Panc1 (cell line): ENCODE data around the gene CFAP100. TPM values are rescaled to one million over a fixed set of nuclear protein-coding genes. Genes with fewer than 3 reads are reported as not detected.

Experiments
- ATAC-seq: fragments of 200-7000 bp; cut with Tn5 transposase; 2 replicates; pipeline ENCODE4 v1.9.1; 2020; ENCODE audit warnings: mild to moderate bottlenecking, moderate library complexity
- BruUV-seq: library from RNA; stranded (reverse); fragments of 400-500 nt; replicated peaks from 2 replicates; lab custom pipeline; 2021; lab: Mats Ljungman, UMichigan
- CTCF ChIA-PET: fragments of 300-600 bp; sonication (Branson Sonifier 250); formaldehyde crosslinking; loops from one replicate; lab custom pipeline; 2022; ENCODE audit warnings: antibody characterized with exemption; lab: Charles Lee
- POLR2A ChIA-PET: fragments of 300-600 bp; sonication (Branson Sonifier 250); formaldehyde crosslinking; loops from one replicate; lab custom pipeline; 2022; ENCODE audit warnings: antibody characterized with exemption; lab: Charles Lee
- DNase-seq: peaks from one replicate; pipeline ENCODE4 v3.0.0-alpha.2; 2010; ENCODE audit warnings: low read depth, low spot score
- H3K27ac ChIP-seq: 2 replicates; pipeline ENCODE4 v1.5.1; 2011; ENCODE audit warnings: mild to moderate bottlenecking, low read length, inconsistent platforms
- H3K27me3 ChIP-seq: fragments of 200-500 bp; sonication (Bioruptor generic); 2 replicates; pipeline ENCODE4 v1.6.0; 2014; ENCODE audit warnings: low read length, inconsistent platforms; ENCODE audit not compliant: control insufficient read depth, insufficient read depth
- H3K36me3 ChIP-seq: fragments of 200-500 bp; sonication (Bioruptor generic); 2 replicates; pipeline ENCODE4 v1.5.1; 2014; ENCODE audit warnings: inconsistent platforms, mild to moderate bottlenecking, low read length, moderate library complexity; ENCODE audit not compliant: control insufficient read depth, insufficient read depth
- H3K4me1 ChIP-seq: 2 replicates; pipeline ENCODE4 v1.5.1; 2011; ENCODE audit warnings: inconsistent platforms, mild to moderate bottlenecking, low read length, moderate library complexity; ENCODE audit not compliant: control insufficient read depth, insufficient read depth
- H3K4me3 ChIP-seq, 2 experiments: 2 replicates each; pipeline ENCODE4 v1.5.1; 2011 to 2012; ENCODE audit warnings: low read depth in 2 of 2, low read length in 2 of 2, mild to moderate bottlenecking in 2 of 2, inconsistent platforms in 1 of 2, moderate library complexity in 1 of 2
- H3K9me3 ChIP-seq: fragments of 200-500 bp; sonication (Bioruptor generic); 2 replicates; pipeline ENCODE4 v1.5.1; 2014; ENCODE audit warnings: low read depth, mild to moderate bottlenecking, inconsistent platforms, low read length, moderate library complexity; ENCODE audit not compliant: control insufficient read depth, insufficient read depth
- POLR2AphosphoS5 ChIP-seq: IDR thresholded peaks from 2 replicates; pipeline ENCODE4 v1.6.1; 2012; ENCODE audit warnings: mild to moderate bottlenecking, low read depth, low read length, moderate library complexity
- SIN3A ChIP-seq: IDR thresholded peaks from 2 replicates; pipeline ENCODE4 v1.6.1; 2012; ENCODE audit warnings: low read depth, mild to moderate bottlenecking, low read length, moderate library complexity, borderline replicate concordance; ENCODE audit not compliant: insufficient read depth
- TCF7L2 ChIP-seq: IDR thresholded peaks from 2 replicates; pipeline ENCODE4 v1.6.1; 2011; ENCODE audit warnings: mild to moderate bottlenecking, low read depth, low read length, inconsistent platforms
- in situ Hi-C: cut with HindIII; loops from 2 replicates; pipeline ENCODE4 v1.10.0; 2016; ENCODE audit warnings: low sequenced_read_pairs, low pct_unique_long_range_greater_than_20kb
- intact Hi-C: fragments of 100-400 bp; cut with micrococcal nuclease; formaldehyde crosslinking; loops from one replicate; pipeline ENCODE4 v1.10.0; 2022; ENCODE audit not compliant: unreplicated experiment
- total RNA-seq: library from RNA; stranded (reverse); gene quantifications from one replicate; pipeline ENCODE4 v1.2.1, GENCODE V29; 2021; ENCODE audit not compliant: unreplicated experiment
- TF ChIP-seq, protein P1 (sequence below): fragments of 450-650 bp; IDR thresholded peaks from 2 replicates; pipeline ENCODE4 v1.5.1; 2017; ENCODE audit warnings: mild to moderate bottlenecking
- TF ChIP-seq, protein P2 (sequence below), 2 experiments: IDR thresholded peaks; 2 replicates each; pipeline ENCODE4 v1.6.1; 2011 to 2012; ENCODE audit warnings: low read depth in 2 of 2, control low read depth in 1 of 2, low read length in 1 of 2, mild to moderate bottlenecking in 1 of 2, moderate library complexity in 1 of 2; ENCODE audit not compliant: insufficient read depth in 1 of 2

The CFAP100 gene
- total RNA-seq, 1 experiment from 2014 or later = not detected

DNA sequence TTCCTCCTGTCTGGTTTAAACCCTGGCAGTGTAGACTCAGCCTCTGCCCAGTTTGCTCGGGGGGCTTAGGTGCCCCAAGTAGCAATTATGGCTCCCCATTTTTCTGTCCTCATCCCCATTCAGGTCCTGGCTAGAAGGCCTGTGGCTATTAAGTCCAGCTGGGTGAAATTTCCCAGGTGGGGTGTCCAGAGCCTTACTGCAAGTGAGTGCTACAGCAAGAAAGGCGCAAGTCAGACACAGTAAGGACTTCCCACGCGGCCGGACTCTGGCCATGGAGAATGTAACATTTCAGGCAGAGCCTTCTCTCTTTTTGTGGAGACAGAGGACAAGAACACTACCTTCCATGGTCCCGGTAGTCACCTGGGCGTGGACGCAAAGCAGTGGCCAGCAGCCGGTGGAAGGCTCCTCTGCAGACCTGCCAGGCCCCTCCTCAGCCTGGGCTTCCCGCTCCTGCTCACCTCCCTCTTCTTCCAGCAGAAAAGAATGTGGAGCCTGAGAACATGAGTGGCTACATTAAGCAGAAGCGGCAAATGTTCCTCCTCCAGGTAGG, 23.3 kb downstream of the CFAP100 start:
- no peaks in the 10 kb centered on the region for H3K36me3 ChIP-seq
- H3K4me1 ChIP-seq = no peaks in the 10 kb centered on the region
- H3K4me3 ChIP-seq = no peak overlapping the region
- no TSS peak for BruUV-seq
- H3K9me3 ChIP-seq = no peaks in the 10 kb centered on the region
- ChIA-PET POLR2A (no interaction called here), CTCF (no interaction called here)
- ATAC-seq (no peak), DNase-seq (no peak)
- no peaks in the 10 kb centered on the region for H3K27me3 ChIP-seq
- H3K27ac ChIP-seq = no peak overlapping the region
- intact Hi-C loops (no loop called here), in situ Hi-C loops (no loop called here)
- no peak for TF ChIP-seq POLR2AphosphoS5
- TF ChIP-seq, protein P1, sequence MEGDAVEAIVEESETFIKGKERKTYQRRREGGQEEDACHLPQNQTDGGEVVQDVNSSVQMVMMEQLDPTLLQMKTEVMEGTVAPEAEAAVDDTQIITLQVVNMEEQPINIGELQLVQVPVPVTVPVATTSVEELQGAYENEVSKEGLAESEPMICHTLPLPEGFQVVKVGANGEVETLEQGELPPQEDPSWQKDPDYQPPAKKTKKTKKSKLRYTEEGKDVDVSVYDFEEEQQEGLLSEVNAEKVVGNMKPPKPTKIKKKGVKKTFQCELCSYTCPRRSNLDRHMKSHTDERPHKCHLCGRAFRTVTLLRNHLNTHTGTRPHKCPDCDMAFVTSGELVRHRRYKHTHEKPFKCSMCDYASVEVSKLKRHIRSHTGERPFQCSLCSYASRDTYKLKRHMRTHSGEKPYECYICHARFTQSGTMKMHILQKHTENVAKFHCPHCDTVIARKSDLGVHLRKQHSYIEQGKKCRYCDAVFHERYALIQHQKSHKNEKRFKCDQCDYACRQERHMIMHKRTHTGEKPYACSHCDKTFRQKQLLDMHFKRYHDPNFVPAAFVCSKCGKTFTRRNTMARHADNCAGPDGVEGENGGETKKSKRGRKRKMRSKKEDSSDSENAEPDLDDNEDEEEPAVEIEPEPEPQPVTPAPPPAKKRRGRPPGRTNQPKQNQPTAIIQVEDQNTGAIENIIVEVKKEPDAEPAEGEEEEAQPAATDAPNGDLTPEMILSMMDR = no peak
- TF ChIP-seq TCF7L2 = no peak
- TF ChIP-seq, protein P2, sequence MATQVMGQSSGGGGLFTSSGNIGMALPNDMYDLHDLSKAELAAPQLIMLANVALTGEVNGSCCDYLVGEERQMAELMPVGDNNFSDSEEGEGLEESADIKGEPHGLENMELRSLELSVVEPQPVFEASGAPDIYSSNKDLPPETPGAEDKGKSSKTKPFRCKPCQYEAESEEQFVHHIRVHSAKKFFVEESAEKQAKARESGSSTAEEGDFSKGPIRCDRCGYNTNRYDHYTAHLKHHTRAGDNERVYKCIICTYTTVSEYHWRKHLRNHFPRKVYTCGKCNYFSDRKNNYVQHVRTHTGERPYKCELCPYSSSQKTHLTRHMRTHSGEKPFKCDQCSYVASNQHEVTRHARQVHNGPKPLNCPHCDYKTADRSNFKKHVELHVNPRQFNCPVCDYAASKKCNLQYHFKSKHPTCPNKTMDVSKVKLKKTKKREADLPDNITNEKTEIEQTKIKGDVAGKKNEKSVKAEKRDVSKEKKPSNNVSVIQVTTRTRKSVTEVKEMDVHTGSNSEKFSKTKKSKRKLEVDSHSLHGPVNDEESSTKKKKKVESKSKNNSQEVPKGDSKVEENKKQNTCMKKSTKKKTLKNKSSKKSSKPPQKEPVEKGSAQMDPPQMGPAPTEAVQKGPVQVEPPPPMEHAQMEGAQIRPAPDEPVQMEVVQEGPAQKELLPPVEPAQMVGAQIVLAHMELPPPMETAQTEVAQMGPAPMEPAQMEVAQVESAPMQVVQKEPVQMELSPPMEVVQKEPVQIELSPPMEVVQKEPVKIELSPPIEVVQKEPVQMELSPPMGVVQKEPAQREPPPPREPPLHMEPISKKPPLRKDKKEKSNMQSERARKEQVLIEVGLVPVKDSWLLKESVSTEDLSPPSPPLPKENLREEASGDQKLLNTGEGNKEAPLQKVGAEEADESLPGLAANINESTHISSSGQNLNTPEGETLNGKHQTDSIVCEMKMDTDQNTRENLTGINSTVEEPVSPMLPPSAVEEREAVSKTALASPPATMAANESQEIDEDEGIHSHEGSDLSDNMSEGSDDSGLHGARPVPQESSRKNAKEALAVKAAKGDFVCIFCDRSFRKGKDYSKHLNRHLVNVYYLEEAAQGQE (IDR thresholded peaks at IDR 0.05; ENCODE audit: insufficient read depth in 1 of 2, low read depth in 2 of 2, low read length in 1 of 2) = no peak
- TF ChIP-seq SIN3A = no peak

DNA sequence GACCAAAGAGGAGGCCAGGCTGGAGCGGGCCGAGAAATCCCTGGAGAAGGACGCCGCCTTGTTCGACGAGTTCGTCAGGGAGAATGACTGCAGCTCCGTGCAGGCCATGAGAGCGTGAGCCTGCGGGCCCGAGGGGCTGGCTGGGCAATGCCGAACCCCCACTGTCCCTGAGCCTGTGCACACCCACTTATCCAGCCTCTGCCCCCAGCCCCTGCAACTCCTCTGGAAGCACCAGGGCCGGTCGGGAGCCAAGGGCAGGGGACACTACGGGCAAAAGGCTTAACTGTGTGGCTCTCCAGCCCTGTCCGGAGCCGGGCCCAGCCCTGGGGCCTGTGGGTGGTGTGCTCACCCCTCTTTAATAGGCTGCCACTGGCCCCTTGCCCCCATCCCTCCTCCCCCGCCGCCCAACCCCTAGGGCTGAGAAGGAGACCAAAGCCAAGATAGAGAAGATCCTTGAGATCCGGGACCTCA, 24.0 kb downstream of the CFAP100 start:
- ATAC-seq (no peak), DNase-seq (no peak)
- ChIA-PET POLR2A (no interaction called here), CTCF (no interaction called here)
- no peak overlapping the region for H3K27ac ChIP-seq
- H3K4me1 ChIP-seq = no peaks in the 10 kb centered on the region
- no TSS peak for BruUV-seq
- no peaks in the 10 kb centered on the region for H3K27me3 ChIP-seq
- no peaks in the 10 kb centered on the region for H3K9me3 ChIP-seq
- H3K4me3 ChIP-seq = no peak overlapping the region
- in situ Hi-C loops (no loop called here), intact Hi-C loops (no loop called here)
- TF ChIP-seq, protein P1 = no peak
- no peak for TF ChIP-seq SIN3A
- TF ChIP-seq POLR2AphosphoS5 = no peak
- TF ChIP-seq TCF7L2 = no peak
- TF ChIP-seq, protein P2 (IDR thresholded peaks at IDR 0.05; ENCODE audit: insufficient read depth in 1 of 2, low read depth in 2 of 2, low read length in 1 of 2) = no peak
- H3K36me3 ChIP-seq = no peaks in the 10 kb centered on the region
